ENCODE measurements around the gene IVNS1ABP.

The IVNS1ABP gene

GRCh38 chr1:185317034-185317885 is at the start of gene IVNS1ABP:
IVNS1ABP (minus strand) TSS chr1:185317243; CDS start chr1:185309493, 7,750 bp downstream.
- peak; percentile 88 for TF ChIP-seq GATA2 (IDR thresholded peaks at IDR 0.05; ENCODE audit: low read depth, low read length)
- TF ChIP-seq GATA3 (IDR thresholded peaks at IDR 0.05; ENCODE audit: low read depth, low read length): no peak

GRCh38 chr1:185365951-185366350 is 48.9 kb upstream of the IVNS1ABP start:
- no peak for TF ChIP-seq GATA3 (IDR thresholded peaks at IDR 0.05; ENCODE audit: low read depth, low read length)
- no peak for TF ChIP-seq GATA2 (IDR thresholded peaks at IDR 0.05; ENCODE audit: low read depth, low read length)

- TF ChIP-seq GATA2 (IDR thresholded peaks at IDR 0.05; ENCODE audit: low read depth, low read length) (no peak), GATA3 (IDR thresholded peaks at IDR 0.05; ENCODE audit: low read depth, low read length) (no peak)
Measured at GRCh38 chr1:185363205-185363604, 46.2 kb upstream of the IVNS1ABP start.

GRCh38 chr1:185360714-185361113 is 43.7 kb upstream of the IVNS1ABP start:
- TF ChIP-seq GATA3 (IDR thresholded peaks at IDR 0.05; ENCODE audit: low read depth, low read length): no peak
- TF ChIP-seq GATA2 (IDR thresholded peaks at IDR 0.05; ENCODE audit: low read depth, low read length): no peak

- TF ChIP-seq GATA2 (IDR thresholded peaks at IDR 0.05; ENCODE audit: low read depth, low read length) (no peak), GATA3 (IDR thresholded peaks at IDR 0.05; ENCODE audit: low read depth, low read length) (no peak)
Measured at GRCh38 chr1:185358957-185359356, 41.9 kb upstream of the IVNS1ABP start.

GRCh38 chr1:185355947-185356346 is 38.9 kb upstream of the IVNS1ABP start:
- TF ChIP-seq GATA2 (IDR thresholded peaks at IDR 0.05; ENCODE audit: low read depth, low read length): no peak
- no peak for TF ChIP-seq GATA3 (IDR thresholded peaks at IDR 0.05; ENCODE audit: low read depth, low read length)

- TF ChIP-seq GATA3 (IDR thresholded peaks at IDR 0.05; ENCODE audit: low read depth, low read length) (no peak), GATA2 (IDR thresholded peaks at IDR 0.05; ENCODE audit: low read depth, low read length) (no peak)
Measured at GRCh38 chr1:185353124-185353523, 36.1 kb upstream of the IVNS1ABP start.

- no peak for TF ChIP-seq GATA3 (IDR thresholded peaks at IDR 0.05; ENCODE audit: low read depth, low read length)
Measured at GRCh38 chr1:185351734-185352466, 34.9 kb upstream of the IVNS1ABP start.

GRCh38 chr1:185350027-185350442 is 33.0 kb upstream of the IVNS1ABP start:
- TF ChIP-seq GATA3 (IDR thresholded peaks at IDR 0.05; ENCODE audit: low read depth, low read length): no peak
- no peak for TF ChIP-seq GATA2 (IDR thresholded peaks at IDR 0.05; ENCODE audit: low read depth, low read length)

- TF ChIP-seq GATA3 (IDR thresholded peaks at IDR 0.05; ENCODE audit: low read depth, low read length): no peak
- no peak for TF ChIP-seq GATA2 (IDR thresholded peaks at IDR 0.05; ENCODE audit: low read depth, low read length)
Measured at GRCh38 chr1:185349556-185349955, 32.5 kb upstream of the IVNS1ABP start.

- TF ChIP-seq GATA2 (IDR thresholded peaks at IDR 0.05; ENCODE audit: low read depth, low read length) (no peak), GATA3 (IDR thresholded peaks at IDR 0.05; ENCODE audit: low read depth, low read length) (no peak)
Measured at GRCh38 chr1:185348985-185349384, 31.9 kb upstream of the IVNS1ABP start.

GRCh38 chr1:185348296-185348695 is 31.3 kb upstream of the IVNS1ABP start:
- TF ChIP-seq GATA3 (IDR thresholded peaks at IDR 0.05; ENCODE audit: low read depth, low read length) (no peak), GATA2 (IDR thresholded peaks at IDR 0.05; ENCODE audit: low read depth, low read length) (no peak)

GRCh38 chr1:185345913-185346720 is 29.1 kb upstream of the IVNS1ABP start:
- no peak for TF ChIP-seq GATA3 (IDR thresholded peaks at IDR 0.05; ENCODE audit: low read depth, low read length)
- TF ChIP-seq GATA2 (IDR thresholded peaks at IDR 0.05; ENCODE audit: low read depth, low read length): no peak

- TF ChIP-seq GATA2 (IDR thresholded peaks at IDR 0.05; ENCODE audit: low read depth, low read length) (no peak), GATA3 (IDR thresholded peaks at IDR 0.05; ENCODE audit: low read depth, low read length) (no peak)
Measured at GRCh38 chr1:185343306-185343705, 26.3 kb upstream of the IVNS1ABP start.
